ENCODE measurements around the gene ZNF236. TPM values are rescaled to one million over a fixed set of nuclear protein-coding genes. Genes with fewer than 3 reads are reported as not detected.

ZNF236 gene
- total RNA-seq, 1 donor from 2014 or later = 20.4 TPM

GRCh38 chr18:76814256-76814655, 8.1 kb upstream of the ZNF236 start:
- H3K27me3 Mint-ChIP-seq (ENCODE audit: unreplicated experiment) = no peaks in the 10 kb centered on the region
- H3K27ac Mint-ChIP-seq (ENCODE audit: unreplicated experiment) = no peak overlapping the region
- peaks cover 14% of the 10 kb centered on the region for H3K36me3 Mint-ChIP-seq (ENCODE audit: unreplicated experiment)
- TF ChIP-seq, protein P1, sequence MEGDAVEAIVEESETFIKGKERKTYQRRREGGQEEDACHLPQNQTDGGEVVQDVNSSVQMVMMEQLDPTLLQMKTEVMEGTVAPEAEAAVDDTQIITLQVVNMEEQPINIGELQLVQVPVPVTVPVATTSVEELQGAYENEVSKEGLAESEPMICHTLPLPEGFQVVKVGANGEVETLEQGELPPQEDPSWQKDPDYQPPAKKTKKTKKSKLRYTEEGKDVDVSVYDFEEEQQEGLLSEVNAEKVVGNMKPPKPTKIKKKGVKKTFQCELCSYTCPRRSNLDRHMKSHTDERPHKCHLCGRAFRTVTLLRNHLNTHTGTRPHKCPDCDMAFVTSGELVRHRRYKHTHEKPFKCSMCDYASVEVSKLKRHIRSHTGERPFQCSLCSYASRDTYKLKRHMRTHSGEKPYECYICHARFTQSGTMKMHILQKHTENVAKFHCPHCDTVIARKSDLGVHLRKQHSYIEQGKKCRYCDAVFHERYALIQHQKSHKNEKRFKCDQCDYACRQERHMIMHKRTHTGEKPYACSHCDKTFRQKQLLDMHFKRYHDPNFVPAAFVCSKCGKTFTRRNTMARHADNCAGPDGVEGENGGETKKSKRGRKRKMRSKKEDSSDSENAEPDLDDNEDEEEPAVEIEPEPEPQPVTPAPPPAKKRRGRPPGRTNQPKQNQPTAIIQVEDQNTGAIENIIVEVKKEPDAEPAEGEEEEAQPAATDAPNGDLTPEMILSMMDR (IDR thresholded peaks at IDR 0.05) = no peak
- H3K9me3 Mint-ChIP-seq (ENCODE audit: unreplicated experiment) = no peaks in the 10 kb centered on the region
- no peak overlapping the region for H3K4me3 Mint-ChIP-seq (ENCODE audit: unreplicated experiment)
- peak; percentile 40 for DNase-seq (ENCODE audit: extremely low spot score, unreplicated experiment)
- peaks cover 2% of the 10 kb centered on the region for H3K4me1 Mint-ChIP-seq (ENCODE audit: unreplicated experiment)

GRCh38 chr18:76816127-76816526, 6.2 kb upstream of the ZNF236 start:
- TF ChIP-seq, protein P1 (IDR thresholded peaks at IDR 0.05) = no peak
- H3K4me1 Mint-ChIP-seq (ENCODE audit: unreplicated experiment) = peaks cover 20% of the 10 kb centered on the region
- H3K27ac Mint-ChIP-seq (ENCODE audit: unreplicated experiment) = no peak overlapping the region
- H3K36me3 Mint-ChIP-seq (ENCODE audit: unreplicated experiment) = peaks cover 10% of the 10 kb centered on the region
- H3K9me3 Mint-ChIP-seq (ENCODE audit: unreplicated experiment) = no peaks in the 10 kb centered on the region
- H3K4me3 Mint-ChIP-seq (ENCODE audit: unreplicated experiment) = no peak overlapping the region
- no peak for DNase-seq (ENCODE audit: extremely low spot score, unreplicated experiment)
- H3K27me3 Mint-ChIP-seq (ENCODE audit: unreplicated experiment) = no peaks in the 10 kb centered on the region

GRCh38 chr18:76817888-76818611, 4.3 kb upstream of the ZNF236 start:
- Mint-ChIP-seq H3K27ac (ENCODE audit: unreplicated experiment) (no peak overlapping the region), H3K4me3 (ENCODE audit: unreplicated experiment) (no peak overlapping the region), H3K9me3 (ENCODE audit: unreplicated experiment) (no peaks in the 10 kb centered on the region), H3K27me3 (ENCODE audit: unreplicated experiment) (no peaks in the 10 kb centered on the region), H3K4me1 (ENCODE audit: unreplicated experiment) (peaks cover 23% of the 10 kb centered on the region), H3K36me3 (ENCODE audit: unreplicated experiment) (peaks cover 7% of the 10 kb centered on the region)
- peak; percentile 42 for DNase-seq (ENCODE audit: extremely low spot score, unreplicated experiment)
- TF ChIP-seq, protein P1 (IDR thresholded peaks at IDR 0.05) = no peak

DNA sequence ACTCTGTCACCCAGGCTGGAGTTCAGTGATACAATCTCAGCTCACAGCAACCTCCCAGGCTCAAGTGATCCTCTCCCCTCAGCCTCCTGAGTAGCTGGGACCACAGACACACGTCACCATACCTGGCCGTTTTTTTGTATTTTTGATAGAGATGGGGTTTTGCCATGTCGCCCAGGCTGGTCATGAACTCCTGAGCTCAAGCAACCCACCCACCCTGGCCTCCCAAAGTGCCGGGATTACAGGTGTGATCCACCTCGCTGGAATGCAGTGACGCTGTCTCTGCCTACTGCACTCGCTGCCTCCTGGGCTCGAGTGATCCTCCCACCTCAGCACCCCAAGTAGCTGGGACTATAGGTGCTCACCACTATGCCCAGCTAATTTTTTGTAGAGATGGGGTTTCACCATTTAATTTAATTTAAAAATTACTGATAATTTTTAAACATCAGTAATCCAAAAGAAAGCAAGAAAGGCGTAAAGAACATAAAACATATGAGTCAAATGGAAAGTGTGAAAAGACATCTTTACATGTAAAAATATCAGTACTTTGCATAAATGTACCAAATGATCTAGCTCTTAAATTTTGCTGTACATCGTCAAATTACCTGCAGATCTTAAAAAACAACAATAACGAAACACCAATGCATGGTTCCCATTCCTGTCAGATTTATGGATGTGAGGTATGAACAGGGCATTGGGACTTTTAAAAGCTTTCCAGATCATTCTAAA, 2.8 kb upstream of the ZNF236 start:
- Mint-ChIP-seq H3K27ac (ENCODE audit: unreplicated experiment) (no peak overlapping the region), H3K9me3 (ENCODE audit: unreplicated experiment) (no peaks in the 10 kb centered on the region), H3K36me3 (ENCODE audit: unreplicated experiment) (peaks cover 7% of the 10 kb centered on the region), H3K27me3 (ENCODE audit: unreplicated experiment) (no peaks in the 10 kb centered on the region), H3K4me1 (ENCODE audit: unreplicated experiment) (peaks cover 34% of the 10 kb centered on the region), H3K4me3 (ENCODE audit: unreplicated experiment) (peak overlapping the region; percentile 9)
- TF ChIP-seq, protein P1 (IDR thresholded peaks at IDR 0.05) = no peak
- peak; percentile 49 for DNase-seq (ENCODE audit: extremely low spot score, unreplicated experiment)

GRCh38 chr18:76821356-76821874, 942 bp upstream of the ZNF236 start:
- Mint-ChIP-seq H3K9me3 (ENCODE audit: unreplicated experiment) (no peaks in the 10 kb centered on the region), H3K4me3 (ENCODE audit: unreplicated experiment) (peak overlapping the region; percentile 88), H3K4me1 (ENCODE audit: unreplicated experiment) (peaks cover 42% of the 10 kb centered on the region), H3K27ac (ENCODE audit: unreplicated experiment) (peak overlapping the region; percentile 89), H3K27me3 (ENCODE audit: unreplicated experiment) (no peaks in the 10 kb centered on the region), H3K36me3 (ENCODE audit: unreplicated experiment) (peaks cover 1% of the 10 kb centered on the region)
- peak; percentile 34 for DNase-seq (ENCODE audit: extremely low spot score, unreplicated experiment)
- TF ChIP-seq, protein P1 (IDR thresholded peaks at IDR 0.05) = no peak
